Fibroblast of skin of back (primary cell): ENCODE data around the gene LZTS2.
"Not testable (repeated sequence)": the region's sequence is repeated elsewhere in the genome, so short reads cannot be mapped to it uniquely, and the experiment has no call there.

ENCODE experiments used
- DNase-seq: peaks from one replicate; pipeline ENCODE4 v3.0.0-alpha.2; 2013

LZTS2 gene

GRCh38 chr10:101032637-101033224, 33.1 kb downstream of the LZTS2 start:
- DNase-seq = peak; percentile 92

- DNase-seq = no peak
Measured at GRCh38 chr10:101033276-101033675, 33.7 kb downstream of the LZTS2 start.

- not testable (repeated sequence) for DNase-seq
Measured at GRCh38 chr10:101034404-101034803, 34.8 kb downstream of the LZTS2 start.

GRCh38 chr10:101035314-101035713, 35.7 kb downstream of the LZTS2 start:
- DNase-seq = no peak

- DNase-seq = no peak
Measured at GRCh38 chr10:101035916-101036702, 36.5 kb downstream of the LZTS2 start.

GRCh38 chr10:101036726-101037125, 37.1 kb downstream of the LZTS2 start:
- DNase-seq = no peak

GRCh38 chr10:101038484-101038883, 38.9 kb downstream of the LZTS2 start:
- no peak for DNase-seq

GRCh38 chr10:101040061-101040460, 40.5 kb downstream of the LZTS2 start:
- no peak for DNase-seq

GRCh38 chr10:101040851-101041250, 41.2 kb downstream of the LZTS2 start:
- no peak for DNase-seq

GRCh38 chr10:101041252-101041761, 41.7 kb downstream of the LZTS2 start:
- peak; percentile 83 for DNase-seq

- DNase-seq = no peak
Measured at GRCh38 chr10:101042118-101042517, 42.5 kb downstream of the LZTS2 start.

GRCh38 chr10:101042667-101043362, 43.2 kb downstream of the LZTS2 start:
- peak; percentile 94 for DNase-seq

- DNase-seq = no peak
Measured at GRCh38 chr10:101043363-101043707, 43.7 kb downstream of the LZTS2 start.

GRCh38 chr10:101044117-101044516, 44.5 kb downstream of the LZTS2 start:
- DNase-seq = no peak

- DNase-seq = no peak
Measured at GRCh38 chr10:101046332-101047238, 47.0 kb downstream of the LZTS2 start.

- no peak for DNase-seq
Measured at GRCh38 chr10:101047268-101047667, 47.7 kb downstream of the LZTS2 start.

GRCh38 chr10:101047961-101048892, 48.6 kb downstream of the LZTS2 start:
- DNase-seq = no peak

- DNase-seq = peak; percentile 47
Measured at GRCh38 chr10:101050208-101051069, 50.8 kb downstream of the LZTS2 start.

- peak; percentile 71 for DNase-seq
Measured at GRCh38 chr10:101052285-101052684, 52.7 kb downstream of the LZTS2 start.

- peak; percentile 48 for DNase-seq
Measured at GRCh38 chr10:101053516-101053915, 53.9 kb downstream of the LZTS2 start.
